Large intestine (tissue), 3 donors: ENCODE measurements around the gene NTF3. TPM values are rescaled to one million over a fixed set of nuclear protein-coding genes. Genes with fewer than 3 reads are reported as not detected.

Experiments
- DNase-seq, 2 donors: peaks; one replicate each; pipeline versions ENCODE4 v3.0.0 to v3.0.0-alpha.2; 2013
- H3K27ac ChIP-seq: one replicate; pipeline ENCODE4 v1.5.1; 2013; ENCODE audit warnings: low read length
- H3K27me3 ChIP-seq: 2 replicates; pipeline ENCODE4 v1.6.1; 2013; ENCODE audit warnings: low read length; ENCODE audit not compliant: control insufficient read depth, insufficient read depth
- H3K36me3 ChIP-seq: 2 replicates; pipeline ENCODE4 v1.6.1; 2013; ENCODE audit warnings: low read length; ENCODE audit not compliant: control insufficient read depth, insufficient read depth
- H3K4me1 ChIP-seq: one replicate; pipeline ENCODE4 v1.6.1; 2013; ENCODE audit warnings: low read length; ENCODE audit not compliant: control insufficient read depth, insufficient read depth
- H3K4me3 ChIP-seq: one replicate; pipeline ENCODE4 v1.5.1; 2013; ENCODE audit warnings: low read length
- H3K9me3 ChIP-seq: one replicate; pipeline ENCODE4 v1.6.1; 2013; ENCODE audit warnings: mild to moderate bottlenecking, low read depth, low read length, moderate library complexity; ENCODE audit not compliant: control insufficient read depth
- WGBS: methylation state at CpG from one replicate; pipeline ENCODE4 v1.1.5; 2013; ENCODE audit warnings: low lambda C conversion rate; ENCODE audit not compliant: insufficient coverage; 5-methylcytosine and 5-hydroxymethylcytosine counted together
- polyA plus RNA-seq: library from polyadenylated mRNA; unstranded; fragments of 120-200 nt; gene quantifications from one replicate; pipeline ENCODE4 v1.2.1, GENCODE V29; 2013

The NTF3 gene
- polyA plus RNA-seq, 1 donor: 2.1 TPM

DNA sequence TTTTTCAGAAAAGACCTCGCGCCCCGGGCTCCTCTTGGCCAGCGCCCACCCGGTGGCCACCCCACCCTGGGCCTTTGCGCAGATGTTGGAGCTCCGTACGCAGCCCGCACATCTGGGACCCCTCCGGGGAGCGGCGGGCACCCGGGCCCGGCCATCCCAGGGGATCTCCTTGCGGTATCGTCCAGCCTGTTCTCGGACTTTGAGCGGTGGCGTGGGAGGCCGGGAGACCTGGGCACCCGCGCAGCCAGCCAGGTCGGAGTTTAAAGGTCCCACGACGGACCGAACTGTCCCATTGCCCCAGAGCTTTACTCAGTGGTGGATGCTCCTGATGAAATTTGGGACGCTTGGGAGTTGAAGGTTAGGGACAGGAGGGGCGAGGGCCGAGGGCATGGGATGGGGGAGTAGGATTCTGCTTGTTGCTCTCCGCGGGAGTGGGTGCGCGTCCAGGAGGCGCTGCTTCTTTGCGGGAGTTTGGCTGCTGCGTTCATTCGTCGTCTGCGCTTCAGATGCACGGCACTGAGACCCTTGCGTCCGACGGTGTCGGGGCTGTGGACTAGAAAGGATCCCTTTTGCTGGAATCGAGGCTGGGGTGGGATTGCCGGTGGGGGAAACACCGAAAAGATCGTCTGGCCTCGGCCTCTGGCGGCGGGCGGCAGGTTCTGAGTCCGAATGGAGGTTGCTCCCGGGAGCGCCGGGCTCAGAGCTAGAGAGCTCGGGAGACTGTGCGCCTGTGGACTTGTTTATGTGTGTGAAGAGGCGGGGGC is 1.4 kb downstream of the NTF3 start:
- H3K9me3 ChIP-seq: peaks cover 6% of the 10 kb centered on the region
- peak in 1 of 2 donors; percentile 43 for DNase-seq
- H3K36me3 ChIP-seq: no peaks in the 10 kb centered on the region
- H3K4me1 ChIP-seq: peaks cover 9% of the 10 kb centered on the region
- H3K27me3 ChIP-seq: peaks cover 79% of the 10 kb centered on the region
- WGBS: no CpG with 5 or more reads among the region's 59 CpGs
- H3K4me3 ChIP-seq: peak overlapping the region; percentile 53
- H3K27ac ChIP-seq: no peak overlapping the region

DNA sequence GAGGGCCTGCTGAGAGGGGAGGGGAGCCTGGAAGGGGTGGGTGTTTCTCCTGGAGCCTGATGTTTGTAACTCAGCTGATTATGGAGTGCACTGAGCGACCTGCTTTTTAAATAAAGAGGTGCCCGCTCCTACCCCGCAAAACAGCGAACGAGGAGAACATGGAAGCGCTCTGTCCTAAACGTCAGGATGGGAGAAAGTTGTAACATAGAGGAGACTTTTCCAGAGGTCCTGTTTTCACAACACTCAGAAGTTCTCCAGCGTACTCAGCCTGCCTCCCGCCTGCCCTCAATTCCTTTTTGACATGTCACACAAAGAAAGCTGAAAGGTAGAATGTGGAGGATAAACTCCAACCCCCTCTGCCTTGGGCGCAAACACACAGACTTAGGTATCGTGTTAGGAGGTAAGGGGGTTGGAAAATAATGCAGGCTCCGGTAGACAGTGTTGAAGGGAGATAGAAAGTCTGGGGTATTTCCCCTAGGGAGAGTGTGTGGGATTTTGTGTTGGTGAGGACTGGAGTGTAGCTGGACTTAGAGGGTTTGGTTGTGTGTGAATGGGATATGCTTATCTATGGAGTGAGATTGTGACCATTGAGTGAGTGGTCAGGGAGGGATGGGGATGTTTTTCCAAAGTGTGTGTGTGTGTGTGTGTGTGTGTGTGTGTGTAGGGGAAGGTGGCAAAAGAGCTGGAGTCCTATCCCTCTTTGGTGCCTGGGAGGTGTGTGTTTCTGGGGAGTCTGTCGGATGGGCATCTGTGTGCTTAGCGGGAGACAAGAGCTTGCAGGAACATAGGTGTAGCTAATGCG is 2.1 kb downstream of the NTF3 start:
- no peak for DNase-seq
- WGBS: 7% methylated on average over 3 of the region's 15 CpGs
- Histone ChIP-seq H3K9me3 (peaks cover 6% of the 10 kb centered on the region), H3K4me3 (peak overlapping the region; percentile 53), H3K36me3 (no peaks in the 10 kb centered on the region), H3K4me1 (peaks cover 9% of the 10 kb centered on the region), H3K27ac (no peak overlapping the region), H3K27me3 (peaks cover 73% of the 10 kb centered on the region)

DNA sequence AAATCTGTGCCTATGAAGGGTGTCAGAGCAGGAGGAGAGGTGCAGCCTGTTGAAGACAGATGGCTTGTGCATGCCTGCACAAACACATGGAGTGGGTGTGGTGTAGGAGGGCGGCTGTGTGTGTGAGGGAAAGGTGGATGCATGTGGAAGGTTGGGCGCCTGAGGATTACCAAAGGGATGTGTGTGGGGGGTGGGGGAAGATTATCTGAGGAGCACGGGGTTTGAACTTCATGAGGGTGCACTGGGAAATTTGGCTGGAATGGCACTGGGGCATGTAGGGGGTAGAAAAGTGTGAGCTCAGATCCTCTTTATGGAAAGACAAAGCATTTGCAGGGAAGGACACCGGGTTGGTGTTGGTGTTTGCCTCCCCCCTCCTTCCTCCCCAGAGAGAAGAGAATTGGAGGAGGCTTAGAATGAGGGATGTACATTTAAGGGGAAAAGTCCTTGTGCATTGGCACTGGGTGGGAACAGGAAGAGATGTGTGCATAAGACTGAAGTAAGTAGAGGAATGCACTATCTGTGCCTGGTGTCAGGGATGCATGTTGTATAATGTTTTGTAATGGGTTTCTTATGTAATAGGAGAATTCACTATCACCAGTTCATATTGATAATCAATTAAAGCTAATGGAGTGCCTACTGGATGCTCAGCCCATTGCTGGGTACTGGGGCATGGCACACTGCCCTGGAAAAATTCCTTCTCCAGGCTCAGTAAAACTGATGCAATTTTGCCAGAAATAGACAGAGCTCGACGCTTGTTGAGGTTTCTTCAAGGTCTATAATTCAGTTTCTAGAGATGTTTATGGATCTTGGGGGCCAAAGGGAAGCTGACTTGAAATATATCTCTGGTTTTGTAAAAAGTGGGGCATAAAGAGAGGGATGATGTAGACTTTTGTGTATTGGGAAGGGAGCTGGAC is 3.0 kb downstream of the NTF3 start:
- peaks cover 6% of the 10 kb centered on the region for H3K9me3 ChIP-seq
- no peak for DNase-seq
- peaks cover 9% of the 10 kb centered on the region for H3K4me1 ChIP-seq
- H3K4me3 ChIP-seq: no peak overlapping the region
- no peaks in the 10 kb centered on the region for H3K36me3 ChIP-seq
- WGBS: 75% methylated on average over 2 of the region's 6 CpGs
- peaks cover 66% of the 10 kb centered on the region for H3K27me3 ChIP-seq
- H3K27ac ChIP-seq: no peak overlapping the region

DNA sequence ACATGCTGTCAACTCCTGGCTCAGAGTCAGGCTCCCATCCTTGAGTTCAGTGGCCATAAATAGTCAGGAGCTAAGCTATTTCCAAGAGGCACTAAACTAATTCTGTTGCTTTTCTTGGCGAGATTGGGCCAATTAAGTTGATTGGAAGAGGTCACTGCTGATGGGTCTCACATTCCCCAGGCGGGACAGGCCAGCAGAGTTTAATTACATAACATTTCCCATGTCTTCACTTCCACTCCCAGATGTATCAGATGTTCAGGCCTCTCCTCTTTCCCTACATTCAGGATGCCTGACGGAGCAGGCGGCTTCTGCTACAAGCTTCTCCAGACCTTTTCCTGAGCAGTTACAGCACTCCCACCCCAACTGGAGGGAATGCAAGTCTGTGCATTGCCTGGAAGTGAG is 5.3 kb downstream of the NTF3 start:
- Histone ChIP-seq H3K4me3 (no peak overlapping the region), H3K36me3 (no peaks in the 10 kb centered on the region), H3K27ac (no peak overlapping the region), H3K9me3 (peaks cover 6% of the 10 kb centered on the region), H3K27me3 (peaks cover 44% of the 10 kb centered on the region), H3K4me1 (peaks cover 9% of the 10 kb centered on the region)
- no peak for DNase-seq
- no CpG with 5 or more reads among the region's 4 CpGs for WGBS

DNA sequence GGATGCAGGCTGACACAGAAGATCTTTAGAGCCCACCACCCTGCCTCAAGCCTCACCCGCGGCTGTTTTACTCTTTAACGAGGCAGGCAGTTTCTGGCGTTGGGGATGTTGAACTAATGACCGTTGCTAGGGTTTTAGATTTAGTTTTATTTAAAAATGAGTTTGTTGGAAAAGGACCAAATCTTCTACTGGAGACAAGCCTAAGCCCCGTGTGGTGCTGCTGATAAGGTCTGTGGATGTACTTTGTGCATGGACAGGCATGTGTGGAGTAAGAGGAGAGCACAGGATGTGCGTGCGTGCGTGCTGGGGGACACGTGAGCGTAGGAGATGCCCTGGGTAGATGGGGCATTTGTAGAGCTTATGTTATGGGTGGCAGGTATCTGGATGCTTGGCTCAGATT is 5.7 kb downstream of the NTF3 start:
- H3K27ac ChIP-seq: no peak overlapping the region
- WGBS: no CpG with 5 or more reads among the region's 11 CpGs
- DNase-seq: no peak
- H3K27me3 ChIP-seq: peaks cover 40% of the 10 kb centered on the region
- H3K4me3 ChIP-seq: no peak overlapping the region
- H3K36me3 ChIP-seq: no peaks in the 10 kb centered on the region
- H3K9me3 ChIP-seq: peaks cover 6% of the 10 kb centered on the region
- peaks cover 6% of the 10 kb centered on the region for H3K4me1 ChIP-seq

DNA sequence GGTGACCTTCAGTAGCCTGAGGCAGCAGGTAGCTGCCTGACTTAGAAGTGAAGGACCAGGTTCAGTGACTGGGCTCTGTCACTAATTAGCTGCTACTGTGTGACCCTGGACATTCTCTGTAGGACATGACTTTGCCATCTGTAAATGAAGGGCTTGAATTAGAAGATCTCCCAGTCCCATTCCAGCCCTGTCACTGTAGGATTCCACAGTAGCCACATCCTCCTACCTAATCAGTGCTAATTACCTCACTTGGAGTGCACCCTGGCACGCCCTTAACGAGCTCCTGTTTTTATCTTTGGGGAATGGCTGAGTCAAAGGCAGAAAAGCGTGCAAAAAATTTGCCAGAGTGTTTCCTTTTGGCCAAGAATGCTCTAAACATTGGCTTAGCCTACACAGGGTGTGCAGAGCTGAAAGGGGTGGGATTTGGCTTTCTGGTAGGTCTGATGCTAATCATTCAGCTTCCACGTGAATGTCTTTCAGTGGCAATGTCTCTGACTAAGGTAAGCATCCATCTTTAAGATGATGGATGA is 6.8 kb downstream of the NTF3 start:
- DNase-seq: no peak

DNA sequence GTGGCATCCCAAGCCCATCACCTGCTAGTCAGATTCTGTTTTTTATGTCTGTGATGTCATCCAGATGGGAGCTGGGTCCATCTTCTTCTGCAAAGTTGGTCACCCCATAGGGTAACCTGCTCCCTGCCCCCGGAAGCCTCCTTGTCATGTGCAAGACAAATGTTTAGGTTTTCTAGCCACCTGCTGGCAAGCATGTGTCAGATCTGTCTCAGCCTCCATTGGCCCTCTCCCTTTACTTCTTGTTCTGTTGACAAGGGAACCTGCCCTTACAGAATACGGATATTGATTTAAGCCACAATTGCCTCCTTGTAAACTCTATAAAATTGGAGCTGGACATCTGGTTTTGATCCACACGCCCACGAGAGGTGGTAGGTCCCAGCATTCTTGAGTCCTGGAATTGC is 7.5 kb downstream of the NTF3 start:
- no peak overlapping the region for H3K27ac ChIP-seq
- H3K9me3 ChIP-seq: no peaks in the 10 kb centered on the region
- H3K36me3 ChIP-seq: no peaks in the 10 kb centered on the region
- WGBS: no CpG with 5 or more reads among the region's 4 CpGs
- peaks cover 24% of the 10 kb centered on the region for H3K27me3 ChIP-seq
- no peaks in the 10 kb centered on the region for H3K4me1 ChIP-seq
- no peak for DNase-seq
- H3K4me3 ChIP-seq: no peak overlapping the region

More for the DNA sequence above, 6.8 kb downstream of the NTF3 start:
- H3K4me1 ChIP-seq: no peaks in the 10 kb centered on the region
- no CpG with 5 or more reads among the region's 4 CpGs for WGBS
- H3K27me3 ChIP-seq: peaks cover 31% of the 10 kb centered on the region
- no peaks in the 10 kb centered on the region for H3K36me3 ChIP-seq
- H3K4me3 ChIP-seq: no peak overlapping the region
- no peak overlapping the region for H3K27ac ChIP-seq
- no peaks in the 10 kb centered on the region for H3K9me3 ChIP-seq

DNA sequence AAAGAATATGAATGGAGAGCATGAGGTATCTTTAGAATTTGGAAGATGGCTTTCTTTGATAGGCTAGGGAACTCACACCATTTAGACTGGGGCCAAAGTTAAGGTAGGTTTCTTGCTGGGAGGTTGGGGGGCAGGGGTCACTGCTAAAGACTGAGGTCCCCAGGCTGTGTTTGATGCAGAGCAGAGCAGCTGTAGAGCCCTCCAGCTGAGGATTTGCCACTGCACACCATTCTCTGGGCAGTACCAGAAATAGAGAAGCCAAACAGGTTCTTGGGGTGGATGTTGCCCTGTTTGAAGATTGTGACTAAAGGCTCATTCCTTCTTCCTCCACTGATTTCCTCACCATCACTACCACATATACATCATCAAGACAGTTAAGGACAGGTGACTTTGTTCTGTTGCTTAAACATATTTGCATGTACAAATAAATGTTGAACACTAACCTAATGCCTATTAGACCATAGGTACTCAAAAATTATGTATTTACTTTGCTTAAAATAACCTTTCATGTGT is 7.9 kb downstream of the NTF3 start:
- peaks cover 20% of the 10 kb centered on the region for H3K27me3 ChIP-seq
- DNase-seq: no peak
- no peaks in the 10 kb centered on the region for H3K9me3 ChIP-seq
- H3K27ac ChIP-seq: no peak overlapping the region
- no peaks in the 10 kb centered on the region for H3K4me1 ChIP-seq
- no peaks in the 10 kb centered on the region for H3K36me3 ChIP-seq
- H3K4me3 ChIP-seq: no peak overlapping the region

DNA sequence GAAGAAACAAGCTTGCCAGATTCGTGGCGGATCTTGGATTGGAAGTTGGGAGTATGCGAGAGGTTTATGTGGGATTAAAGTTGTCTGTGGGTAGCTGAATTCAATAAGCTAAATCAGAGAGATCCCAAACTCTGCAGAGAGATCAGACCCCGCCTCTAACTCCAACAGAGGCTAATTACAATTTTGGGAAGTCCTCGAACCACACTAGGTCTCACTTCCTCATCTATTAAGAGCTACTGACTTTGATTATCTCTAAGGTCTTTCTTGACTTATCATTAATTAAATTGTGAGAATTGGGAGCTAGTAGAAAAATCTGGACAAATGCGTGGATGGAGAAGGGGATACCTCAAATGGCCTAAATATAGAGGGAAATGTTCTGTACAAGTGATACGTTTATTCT is 9.1 kb downstream of the NTF3 start:
- H3K27me3 ChIP-seq: peaks cover 12% of the 10 kb centered on the region
- DNase-seq: no peak
- no peaks in the 10 kb centered on the region for H3K9me3 ChIP-seq
- H3K36me3 ChIP-seq: no peaks in the 10 kb centered on the region
- 100% methylated on average over 3 of the region's 7 CpGs for WGBS
- no peak overlapping the region for H3K4me3 ChIP-seq
- H3K27ac ChIP-seq: no peak overlapping the region
- no peaks in the 10 kb centered on the region for H3K4me1 ChIP-seq
